AG04450 (cell line): Measurements from ENCODE around the gene SYT17. TPM values are rescaled to one million over a fixed set of nuclear protein-coding genes. Genes with fewer than 3 reads are reported as not detected.

Experiments used
- CTCF ChIA-PET: fragments of 300-600, 350-600 bp; formaldehyde crosslinking; extraction: SDS; loops from one replicate; lab custom pipeline; 2022; ENCODE audit warnings: antibody characterized with exemption, inconsistent platforms; lab: Charles Lee
- POLR2A ChIA-PET: fragments of 350-600 bp; formaldehyde crosslinking; extraction: SDS; loops from one replicate; lab custom pipeline; 2021; ENCODE audit warnings: antibody characterized with exemption, inconsistent platforms; lab: Yijun Ruan, JAX
- DNase-seq: peaks from one replicate; pipeline ENCODE4 v3.0.0-alpha.2; 2011; ENCODE audit warnings: low read depth, low spot score
- H3K27ac ChIP-seq: one replicate; pipeline ENCODE4 v1.5.1; 2012; ENCODE audit warnings: low read depth, low read length, control low read depth
- H3K27me3 ChIP-seq: one replicate; pipeline ENCODE4 v1.6.0; 2012; ENCODE audit warnings: low read length; ENCODE audit not compliant: control insufficient read depth, insufficient read depth
- H3K4me3 ChIP-seq: 2 replicates; pipeline ENCODE4 v1.5.1; 2011; ENCODE audit warnings: mild to moderate bottlenecking, low read depth, low read length, control low read depth
- H3K9me3 ChIP-seq: 2 replicates; pipeline ENCODE4 v1.5.1; 2012; ENCODE audit warnings: low read length; ENCODE audit not compliant: control insufficient read depth, insufficient read depth
- polyA plus RNA-seq: library from polyadenylated mRNA; depleted of rRNA; stranded (reverse); fragments of >200 nt; gene quantifications from 2 replicates; pipeline ENCODE4 v1.2.3, GENCODE V29; 2011
- TF ChIP-seq, protein P1 (sequence below): IDR thresholded peaks from 2 replicates; pipeline ENCODE4 v1.5.1; 2011; ENCODE audit warnings: low read depth, low read length, control low read depth, inconsistent platforms

SYT17 gene
- polyA plus RNA-seq, 1 experiment, result 0.27 TPM

- peaks cover 2% of the 10 kb centered on the region for H3K27me3 ChIP-seq
- POLR2A ChIA-PET, result interaction anchor here (0.7 to 0.8 kb wide), 2 partner anchors 19 to 21 kb away, joined by 4 to 6 read pairs; no protein-coding TSS in a partner anchor
- H3K27ac ChIP-seq, result peak overlapping the region; percentile 59
- TF ChIP-seq, protein P1, sequence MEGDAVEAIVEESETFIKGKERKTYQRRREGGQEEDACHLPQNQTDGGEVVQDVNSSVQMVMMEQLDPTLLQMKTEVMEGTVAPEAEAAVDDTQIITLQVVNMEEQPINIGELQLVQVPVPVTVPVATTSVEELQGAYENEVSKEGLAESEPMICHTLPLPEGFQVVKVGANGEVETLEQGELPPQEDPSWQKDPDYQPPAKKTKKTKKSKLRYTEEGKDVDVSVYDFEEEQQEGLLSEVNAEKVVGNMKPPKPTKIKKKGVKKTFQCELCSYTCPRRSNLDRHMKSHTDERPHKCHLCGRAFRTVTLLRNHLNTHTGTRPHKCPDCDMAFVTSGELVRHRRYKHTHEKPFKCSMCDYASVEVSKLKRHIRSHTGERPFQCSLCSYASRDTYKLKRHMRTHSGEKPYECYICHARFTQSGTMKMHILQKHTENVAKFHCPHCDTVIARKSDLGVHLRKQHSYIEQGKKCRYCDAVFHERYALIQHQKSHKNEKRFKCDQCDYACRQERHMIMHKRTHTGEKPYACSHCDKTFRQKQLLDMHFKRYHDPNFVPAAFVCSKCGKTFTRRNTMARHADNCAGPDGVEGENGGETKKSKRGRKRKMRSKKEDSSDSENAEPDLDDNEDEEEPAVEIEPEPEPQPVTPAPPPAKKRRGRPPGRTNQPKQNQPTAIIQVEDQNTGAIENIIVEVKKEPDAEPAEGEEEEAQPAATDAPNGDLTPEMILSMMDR, result no peak
- no peak overlapping the region for H3K4me3 ChIP-seq
- CTCF ChIA-PET, result interaction anchor here (0.9 to 2.8 kb wide), 3 partner anchors 52 to 364 kb away, joined by 3 to 10 read pairs (median 8); no protein-coding TSS in a partner anchor
- no peaks in the 10 kb centered on the region for H3K9me3 ChIP-seq
- DNase-seq, result peak; percentile 73
Observed at GRCh38 chr16:19138601-19139000, 29.4 kb upstream of the SYT17 start.

DNA sequence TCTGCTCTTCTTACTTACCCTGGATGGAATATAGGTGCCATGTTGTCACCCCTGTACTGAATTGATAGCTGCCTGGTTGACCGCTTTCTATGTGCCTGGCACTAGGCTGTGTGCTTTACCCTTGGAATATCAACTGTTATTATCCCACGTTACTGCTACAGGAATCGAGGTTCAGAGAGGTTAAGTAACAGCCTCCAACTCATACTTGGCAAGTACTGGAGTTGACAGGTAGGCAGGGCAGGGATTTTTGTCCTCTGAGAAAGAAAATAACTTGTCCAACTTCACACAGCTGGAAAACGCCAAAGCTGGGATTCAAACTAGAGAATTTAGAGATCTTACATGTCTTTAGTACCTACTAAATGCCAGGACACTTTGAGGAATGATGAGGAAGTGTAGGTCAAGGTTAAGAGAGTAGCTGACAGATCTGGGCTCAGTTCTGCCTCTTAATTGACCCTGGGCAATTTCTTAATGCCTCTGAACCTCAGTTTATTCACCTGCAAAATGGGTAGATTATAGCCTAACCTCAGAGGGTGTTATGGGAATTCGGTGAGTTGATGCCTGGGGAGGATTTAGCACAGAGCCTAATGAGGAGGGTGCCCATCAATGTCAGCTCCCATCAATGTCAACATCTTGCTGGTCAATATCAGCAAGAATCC is 28.5 kb upstream of the SYT17 start:
- H3K9me3 ChIP-seq, result no peaks in the 10 kb centered on the region
- peaks cover 2% of the 10 kb centered on the region for H3K27me3 ChIP-seq
- DNase-seq, result no peak
- ChIA-PET CTCF (interaction anchor here (0.7 to 2.8 kb wide), 5 partner anchors 40 to 170 kb away, joined by 3 to 8 read pairs (median 6); no protein-coding TSS in a partner anchor), POLR2A (interaction anchor here (0.6 kb wide), 1 partner anchor 20 kb away, joined by 3 read pairs; no protein-coding TSS in a partner anchor)
- no peak overlapping the region for H3K4me3 ChIP-seq
- TF ChIP-seq, protein P1, result no peak
- no peak overlapping the region for H3K27ac ChIP-seq

- Histone ChIP-seq H3K27me3 (peaks cover 2% of the 10 kb centered on the region), H3K9me3 (no peaks in the 10 kb centered on the region), H3K4me3 (no peak overlapping the region), H3K27ac (no peak overlapping the region)
- ChIA-PET CTCF (interaction anchor here (1.5 to 2.8 kb wide), 2 partner anchors 39 to 53 kb away, joined by 7 to 8 read pairs; no protein-coding TSS in a partner anchor), POLR2A (interaction anchor here (0.6 kb wide), 1 partner anchor 21 kb away, joined by 3 read pairs; no protein-coding TSS in a partner anchor)
- DNase-seq, result no peak
- TF ChIP-seq, protein P1, result no peak
Observed at GRCh38 chr16:19140396-19140795, 27.6 kb upstream of the SYT17 start.

DNA sequence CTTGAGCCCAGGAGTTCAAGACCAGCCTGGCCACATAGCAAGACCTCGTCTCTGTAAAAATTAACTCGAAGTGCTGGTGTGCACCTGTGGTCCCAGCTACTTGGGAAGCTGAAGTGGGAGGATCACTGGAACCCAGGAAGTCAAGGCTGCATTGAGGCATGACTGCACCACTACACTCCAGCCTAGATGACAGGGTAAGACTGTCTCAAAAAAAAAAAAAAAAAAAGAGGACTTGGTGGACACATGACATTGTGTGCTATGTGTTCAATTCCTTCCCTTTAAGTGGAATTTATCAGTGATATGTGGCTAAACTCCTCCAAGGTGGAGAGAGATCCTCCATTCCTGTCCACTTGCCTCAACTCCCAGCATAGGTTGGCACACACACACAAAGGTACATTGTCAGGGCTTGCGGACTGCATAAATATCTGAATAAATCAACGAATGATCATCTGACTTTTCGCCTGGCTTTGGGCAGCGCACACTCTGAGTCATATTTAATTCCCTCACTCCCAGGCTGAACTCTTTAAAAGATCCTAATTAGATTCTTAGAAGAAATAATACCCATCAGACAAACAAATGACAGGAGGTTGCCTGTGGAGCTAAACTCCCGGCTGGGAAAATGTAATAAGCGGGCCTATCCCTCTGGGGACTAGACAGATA is 25.0 kb upstream of the SYT17 start:
- POLR2A ChIA-PET, result no interaction called here
- CTCF ChIA-PET, result interaction anchor here (1.0 kb wide), 1 partner anchor 57 kb away, joined by 3 read pairs; no protein-coding TSS in a partner anchor

More for the DNA sequence above, 25.0 kb upstream of the SYT17 start:
- no peak for DNase-seq
- TF ChIP-seq, protein P1, result no peak
- no peak overlapping the region for H3K27ac ChIP-seq
- H3K27me3 ChIP-seq, result peaks cover 11% of the 10 kb centered on the region
- peaks cover 4% of the 10 kb centered on the region; the same call in 1 of the 2 replicates for H3K9me3 ChIP-seq
- H3K4me3 ChIP-seq, result no peak overlapping the region
